ENCODE data around the gene MYLIP.

The MYLIP gene

DNA sequence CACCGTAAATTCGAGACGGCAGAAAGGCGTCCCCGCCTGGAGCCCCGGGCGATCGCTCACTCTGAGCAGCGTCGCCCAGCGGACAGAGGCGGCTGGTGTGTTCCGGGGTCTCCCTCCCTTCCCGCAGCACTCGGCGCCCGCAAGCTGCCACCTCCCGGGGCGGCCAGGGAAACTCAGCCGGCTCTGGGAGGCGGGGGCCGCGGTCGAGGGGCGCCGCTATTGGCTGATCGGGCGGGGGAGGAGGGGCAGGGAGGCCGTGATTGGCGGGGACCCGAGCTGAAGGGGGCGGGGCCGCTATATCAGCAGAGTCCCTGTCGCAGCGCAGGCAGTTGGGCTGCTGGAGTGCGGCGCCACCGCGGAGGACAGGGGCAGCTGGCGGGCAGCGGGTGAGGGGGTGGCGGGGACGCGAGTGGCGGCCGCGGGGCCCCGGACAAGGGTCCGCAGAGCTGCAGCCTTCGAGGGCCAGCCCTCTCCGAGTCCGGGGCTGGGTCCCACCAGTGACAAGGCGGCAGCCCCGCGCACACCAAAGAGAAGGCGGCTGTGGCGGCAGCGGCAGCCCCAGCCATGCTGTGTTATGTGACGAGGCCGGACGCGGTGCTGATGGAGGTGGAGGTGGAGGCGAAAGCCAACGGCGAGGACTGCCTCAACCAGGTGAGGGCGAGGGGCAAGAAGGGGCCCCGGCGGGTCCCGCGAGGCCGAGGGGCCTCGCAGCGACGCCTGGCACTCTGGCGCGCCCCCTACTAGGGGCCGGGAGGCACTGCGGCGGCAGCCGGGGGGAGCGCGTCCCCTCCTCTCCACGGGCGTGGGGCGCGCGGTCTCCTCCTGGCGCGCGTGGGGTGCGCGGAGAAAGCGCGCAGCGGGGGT lies at the start of gene MYLIP:
Gene MYLIP (plus strand): TSS at position 328 of the 864 bp plus-strand sequence. CDS start 237 bp downstream, at position 565.
- DNase-seq, result peak; percentile 94

DNA sequence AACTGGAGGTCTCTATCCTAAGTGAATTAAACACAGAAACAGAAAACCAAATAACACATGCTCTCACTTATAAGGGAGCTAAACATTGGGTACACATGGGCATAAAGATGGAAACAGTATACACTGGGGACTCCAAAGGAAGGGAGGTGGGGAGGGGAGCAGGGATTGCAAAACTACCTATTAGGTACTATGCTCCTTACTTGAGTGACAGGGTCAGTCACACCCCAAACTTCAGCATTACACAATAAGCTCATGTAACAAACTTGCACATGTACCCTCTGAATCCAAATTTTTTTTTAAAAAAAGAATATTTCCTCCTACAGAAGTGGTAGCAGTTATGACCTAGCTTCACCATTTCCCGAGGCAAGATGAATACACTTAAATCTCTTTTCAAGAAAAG lies 49.5 kb upstream of the MYLIP start:
- no peak for DNase-seq

DNA sequence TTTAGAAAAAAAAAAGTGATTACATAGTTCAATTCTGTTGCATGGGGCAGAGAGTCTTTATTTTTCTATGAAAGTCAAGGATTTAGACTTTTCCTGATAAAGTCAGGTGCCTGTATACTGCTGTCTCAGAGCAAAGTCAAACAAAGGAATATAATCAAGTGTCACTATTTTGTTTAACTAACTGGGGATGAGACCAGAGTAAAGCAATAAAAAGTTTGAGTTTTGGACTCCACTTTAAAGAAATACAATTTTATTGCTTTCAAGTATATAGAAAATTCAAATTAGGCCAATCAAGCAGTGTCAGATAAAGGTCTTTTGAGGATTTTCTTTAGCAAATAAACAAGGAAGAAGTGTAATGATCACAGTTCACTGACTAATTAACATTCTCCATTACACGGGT lies 48.7 kb upstream of the MYLIP start:
- DNase-seq, result no peak

DNA sequence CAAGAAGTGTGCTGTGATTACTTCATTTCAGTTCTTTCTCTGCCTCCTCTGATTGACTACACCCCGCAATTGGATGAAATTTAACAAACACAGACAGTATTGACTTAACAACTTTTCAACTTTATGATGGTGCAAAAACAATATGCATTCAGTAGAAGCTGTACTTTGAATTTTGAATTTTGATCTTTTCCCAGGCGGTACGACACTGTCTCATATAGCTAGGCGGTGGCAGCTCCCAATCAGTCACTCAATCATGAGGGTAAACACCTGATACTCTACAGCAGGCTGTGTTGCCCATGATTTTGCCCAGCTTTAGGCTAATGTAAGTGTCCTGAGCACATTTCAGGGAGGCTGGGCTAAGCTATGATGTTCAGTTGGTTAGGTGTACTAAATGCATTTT lies 47.6 kb upstream of the MYLIP start:
- DNase-seq, result no peak

DNA sequence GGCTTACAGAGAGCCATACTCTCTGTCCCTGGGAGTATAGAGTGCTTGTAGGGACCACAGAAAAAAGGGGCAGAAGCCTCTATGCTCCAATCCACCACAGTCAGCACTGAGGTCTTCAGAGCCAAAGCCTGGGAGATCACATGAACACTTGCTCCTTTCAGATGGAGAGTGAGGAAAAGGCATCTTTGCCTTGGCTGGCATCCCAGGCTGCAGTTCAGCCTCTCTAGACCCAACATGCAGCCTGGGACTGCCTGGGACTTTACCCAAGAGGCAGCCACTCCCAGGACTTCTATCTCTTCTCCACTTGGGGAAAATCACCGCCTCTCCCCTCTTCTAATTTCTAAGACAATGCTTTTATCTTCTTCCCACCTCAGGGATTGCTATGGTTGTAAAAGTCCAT lies 46.5 kb upstream of the MYLIP start:
- no peak for DNase-seq

DNA sequence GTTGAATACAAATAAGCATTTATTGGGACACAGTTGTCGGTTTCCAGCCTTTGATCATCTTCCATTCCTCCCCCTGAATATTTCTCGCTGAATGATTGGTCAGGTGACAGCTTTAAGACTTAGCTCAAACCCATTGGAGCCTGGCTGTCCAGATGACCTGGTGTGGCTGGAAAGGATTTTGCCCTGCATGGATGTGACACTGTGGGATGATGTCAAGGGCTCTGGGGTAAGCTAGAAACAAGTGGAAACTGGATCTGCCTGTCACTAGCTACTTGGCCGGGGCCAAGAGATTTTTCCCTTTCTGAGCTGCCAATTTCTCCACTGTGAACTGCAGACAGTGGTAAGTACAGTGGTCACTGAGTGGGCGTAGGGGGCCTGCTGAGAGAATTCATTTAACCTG lies 41.9 kb upstream of the MYLIP start:
- DNase-seq, result no peak

DNA sequence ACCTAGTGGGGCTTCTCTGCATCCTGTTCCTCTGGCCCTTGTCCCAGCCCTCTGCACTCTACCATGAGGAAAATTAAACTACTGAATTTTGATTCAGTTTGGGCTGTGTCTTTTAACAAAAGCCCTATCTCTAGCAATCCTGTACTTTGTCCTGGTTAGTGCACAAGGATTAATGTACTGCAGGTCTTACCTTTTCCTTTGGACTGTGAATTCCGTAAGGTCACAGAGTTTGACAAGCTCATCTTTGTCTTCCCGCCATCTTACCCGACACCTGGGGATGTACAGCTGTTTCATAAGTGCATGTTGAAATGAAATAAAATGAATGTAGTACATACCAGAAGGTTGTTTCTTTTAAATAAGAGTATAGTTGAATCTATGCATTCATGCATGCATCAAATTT lies 41.5 kb upstream of the MYLIP start:
- DNase-seq, result no peak

DNA sequence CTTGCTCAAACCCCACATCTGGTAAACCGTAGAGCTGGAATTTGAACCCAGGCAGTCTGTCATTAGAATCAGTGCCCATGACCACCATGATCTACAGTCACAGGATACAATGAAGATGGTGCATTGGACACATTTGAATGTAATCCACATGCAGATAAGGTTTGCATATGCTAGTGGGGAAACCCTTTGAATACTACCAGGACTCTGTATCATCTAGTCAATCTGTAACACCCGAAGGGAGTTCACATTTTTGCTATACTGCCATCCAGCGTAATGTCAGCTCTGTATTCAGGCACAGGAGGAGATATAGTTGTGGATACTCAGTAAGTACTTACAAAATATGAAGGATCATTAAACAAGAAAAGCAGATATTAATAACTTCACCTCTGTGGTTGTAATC lies 40.5 kb upstream of the MYLIP start:
- no peak for DNase-seq

DNA sequence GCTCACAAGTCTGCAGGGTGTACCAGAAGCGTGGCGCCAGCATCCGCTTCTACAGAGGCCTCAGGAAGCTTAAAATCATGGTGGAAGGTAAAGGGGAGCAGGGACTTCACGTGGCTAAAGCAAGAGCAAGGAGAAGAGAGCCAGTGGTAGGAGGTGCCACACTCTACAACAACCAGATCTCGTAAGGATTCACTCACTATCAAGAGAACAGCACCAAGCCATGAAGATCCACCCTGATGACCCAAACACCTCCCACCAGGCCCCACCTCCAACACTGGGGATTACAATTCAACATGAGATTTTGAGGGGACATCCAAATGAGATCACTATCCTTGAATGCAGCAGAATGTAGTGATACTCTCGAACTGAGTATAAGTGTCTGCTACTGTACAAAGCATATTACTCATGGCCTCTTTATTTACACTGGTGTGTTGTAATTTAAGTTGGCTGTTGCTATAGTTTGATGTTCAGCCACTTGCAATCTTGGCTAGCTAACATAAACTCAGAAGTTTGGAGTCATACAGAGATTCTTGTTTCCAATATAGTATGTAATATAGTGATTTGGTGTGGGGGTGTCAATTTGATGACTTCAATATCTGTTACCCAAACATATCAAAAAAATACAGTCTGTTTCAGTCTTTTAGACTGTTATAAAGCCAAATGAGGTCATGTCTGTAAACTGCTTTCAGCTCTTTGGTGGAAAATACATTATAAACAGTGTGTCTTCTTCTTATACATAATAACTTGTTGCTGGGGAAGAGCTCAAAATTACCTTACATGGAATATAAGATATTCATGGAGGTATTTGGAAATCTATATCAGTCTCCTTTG lies 39.4 kb upstream of the MYLIP start:
- DNase-seq, result peak; percentile 17

DNA sequence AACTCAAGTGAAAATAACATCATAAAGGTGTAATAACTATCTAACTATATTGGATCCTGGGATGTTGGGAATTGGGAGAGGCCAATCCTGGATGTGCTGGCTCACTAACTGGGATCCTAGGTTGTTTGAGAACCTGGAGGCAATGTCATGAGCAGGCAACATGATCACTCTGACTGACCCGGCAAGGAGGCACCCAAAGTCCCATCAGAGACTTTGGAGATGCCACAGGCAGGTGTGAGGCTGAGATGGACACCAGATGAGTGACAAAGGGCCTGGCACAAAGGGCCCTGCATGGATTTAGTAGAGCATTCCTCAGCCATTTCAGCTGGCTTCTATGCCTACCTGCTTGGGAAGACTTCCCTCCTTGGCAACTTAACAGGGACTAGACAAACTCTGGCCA lies 38.4 kb upstream of the MYLIP start:
- no peak for DNase-seq

DNA sequence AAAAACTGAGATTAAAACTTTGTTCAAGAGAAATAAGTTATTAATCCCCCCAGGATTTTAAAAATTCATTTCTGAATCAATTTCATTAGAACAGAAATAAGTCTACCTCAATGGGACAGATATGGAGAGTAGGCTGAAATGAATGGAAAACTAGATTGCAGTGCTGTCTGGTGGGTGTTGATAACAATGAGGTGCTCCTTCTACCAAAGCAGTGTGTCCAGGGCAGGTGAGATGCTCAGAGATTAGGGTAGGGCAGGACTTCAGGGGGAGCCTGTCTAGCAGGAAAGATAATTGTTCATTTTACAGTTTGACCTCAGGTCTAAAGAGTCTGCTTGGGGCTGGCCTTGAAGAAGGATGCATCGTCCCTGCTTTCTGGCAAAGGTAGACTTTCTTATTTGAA lies 38.0 kb upstream of the MYLIP start:
- no peak for DNase-seq

DNA sequence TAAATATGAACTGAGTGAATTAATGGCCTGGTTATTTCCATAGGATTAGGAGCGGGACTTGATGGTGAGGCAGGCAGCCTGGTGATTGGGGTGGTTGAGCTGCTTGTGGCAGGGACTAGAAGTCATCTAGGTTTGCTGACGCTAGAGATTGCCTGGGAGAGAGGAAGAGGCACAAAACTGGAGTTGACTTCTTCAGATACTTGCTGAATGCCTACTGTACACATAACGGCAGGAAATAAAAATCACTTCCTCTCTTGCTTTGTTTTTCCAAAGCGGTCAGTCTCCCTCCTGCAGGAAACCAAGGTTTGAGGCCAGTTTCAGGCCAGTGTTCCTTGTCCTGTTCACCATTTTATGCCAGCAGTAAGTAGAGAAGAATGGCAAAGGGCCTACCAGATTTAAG lies 36.7 kb upstream of the MYLIP start:
- DNase-seq, result no peak

DNA sequence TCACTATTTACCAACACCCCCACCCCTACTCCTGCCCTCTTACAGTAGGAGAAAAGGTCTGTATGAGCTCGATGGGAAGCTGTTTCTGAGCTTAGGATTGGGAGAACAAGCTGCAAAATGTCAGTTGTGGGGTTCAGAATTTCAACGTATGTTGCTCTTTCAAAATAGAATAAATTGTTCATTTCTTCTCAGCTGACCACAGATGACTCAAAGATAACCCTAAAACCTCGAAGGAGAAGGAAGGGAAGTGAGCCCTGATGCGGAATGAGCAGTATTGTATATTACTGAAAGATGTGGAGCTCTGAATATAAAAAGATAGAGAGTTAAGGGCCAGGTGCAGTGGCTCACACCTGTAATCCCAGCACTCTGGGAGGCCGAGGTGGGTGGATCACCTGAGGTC lies 35.9 kb upstream of the MYLIP start:
- no peak for DNase-seq

DNA sequence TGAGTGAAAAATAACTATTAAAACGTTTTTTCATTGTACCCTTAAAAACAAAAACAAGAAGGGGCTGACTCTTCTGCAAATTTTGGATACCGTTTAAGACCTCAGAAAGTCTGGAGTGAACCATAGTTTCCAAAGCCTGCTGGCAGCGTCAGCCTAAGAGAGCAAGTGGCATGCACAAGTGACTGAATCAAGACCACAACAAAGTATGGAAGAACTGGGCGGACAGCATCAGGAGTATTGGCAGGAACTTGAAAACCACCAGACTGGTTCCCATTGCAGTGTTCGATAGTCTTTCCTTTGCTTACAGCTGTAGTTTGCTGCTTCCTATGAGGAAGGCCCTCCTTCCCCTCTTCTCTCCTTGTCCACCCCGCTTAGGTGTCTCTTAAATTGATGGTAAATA lies 33.7 kb upstream of the MYLIP start:
- no peak for DNase-seq

DNA sequence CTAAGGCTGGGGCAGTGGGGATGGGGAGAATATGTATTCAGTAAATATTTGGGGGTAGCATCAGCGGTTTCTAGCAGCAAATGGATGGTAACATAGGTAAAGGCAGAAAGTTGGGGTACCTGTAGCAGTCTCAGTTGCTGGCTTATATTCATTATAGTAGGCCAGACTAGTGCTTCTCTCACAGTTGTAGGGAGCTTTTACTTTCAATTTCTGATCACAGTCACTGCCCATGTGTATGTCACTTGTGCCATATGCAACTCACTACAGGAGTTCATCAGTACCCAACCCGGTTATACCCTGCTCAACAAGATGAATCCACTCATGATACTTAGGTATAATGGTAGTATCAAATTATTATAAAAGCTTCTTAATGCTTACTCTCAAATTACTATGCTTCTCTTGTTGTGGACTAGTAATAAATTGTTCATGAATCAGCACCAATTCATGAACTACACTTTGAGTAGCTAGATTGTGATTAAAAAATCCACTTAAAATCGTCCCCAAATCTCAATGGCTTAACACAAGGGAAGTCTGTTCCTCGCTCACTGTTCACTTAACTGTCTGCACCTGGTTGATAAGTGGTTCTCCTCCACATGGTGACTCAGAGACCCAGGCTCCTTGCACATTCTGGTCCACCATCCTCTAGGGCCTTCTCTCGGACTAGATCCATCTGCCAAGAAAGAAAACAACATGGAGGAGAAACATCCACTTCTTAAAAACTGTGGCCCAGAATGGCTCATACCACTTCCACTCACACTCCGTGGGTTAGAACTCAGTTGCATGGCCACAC lies 31.3 kb upstream of the MYLIP start:
- no peak for DNase-seq

DNA sequence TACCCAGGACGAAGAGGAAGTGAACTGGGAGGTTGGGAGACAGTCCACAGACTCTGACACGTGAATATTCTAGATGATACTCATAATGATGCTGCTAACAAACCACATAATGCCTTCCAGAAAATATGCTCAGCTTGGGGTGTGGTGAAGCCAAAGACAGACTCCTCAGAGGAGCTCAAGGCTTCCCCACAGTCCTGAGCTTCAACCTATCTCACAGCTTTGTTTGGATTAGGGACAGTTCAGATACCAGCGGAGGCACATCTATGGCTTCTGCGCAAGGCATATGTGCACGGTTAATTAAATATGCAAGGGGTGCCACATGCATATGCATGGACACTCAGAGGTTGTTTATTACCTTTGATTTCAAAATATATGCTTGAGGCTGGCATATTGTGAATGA lies 30.7 kb upstream of the MYLIP start:
- DNase-seq, result peak; percentile 5

DNA sequence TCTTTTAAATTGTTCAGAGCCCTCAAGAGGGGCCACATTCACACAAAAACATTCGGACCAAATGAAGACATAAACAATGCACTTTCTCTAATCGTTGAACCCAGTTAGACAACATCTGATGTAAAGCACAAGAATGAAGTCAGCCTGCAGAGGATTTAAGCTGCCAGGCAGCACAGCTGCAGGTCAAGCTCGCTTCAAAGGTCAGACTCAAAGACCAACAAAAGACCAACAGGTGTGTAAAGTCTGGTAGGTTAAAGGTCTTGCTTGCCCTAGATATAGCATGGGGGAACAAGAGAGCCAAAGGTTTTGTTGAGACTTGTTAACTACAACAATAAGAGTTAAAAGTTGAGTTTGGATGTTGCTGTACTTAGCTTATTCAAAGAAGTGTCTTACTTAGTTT lies 26.7 kb upstream of the MYLIP start:
- DNase-seq, result no peak

DNA sequence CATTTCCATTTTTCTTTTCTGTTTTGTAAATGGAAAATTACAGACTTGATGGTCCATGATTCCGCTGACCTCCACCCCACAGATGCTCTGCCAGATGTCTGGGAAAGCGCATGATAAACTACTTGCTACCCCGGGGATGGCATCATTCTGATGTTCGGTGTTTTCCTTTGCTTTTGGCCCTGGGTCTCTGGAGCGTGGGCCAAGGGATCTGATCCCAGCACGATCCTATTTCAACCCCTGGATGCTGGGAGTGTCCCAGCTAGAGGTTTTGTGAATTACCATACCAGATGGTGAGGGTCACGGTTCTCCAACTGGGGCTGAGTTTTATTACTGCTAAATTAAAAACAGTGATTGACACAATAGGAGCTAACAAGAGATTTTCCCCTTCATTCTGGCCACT lies 25.2 kb upstream of the MYLIP start:
- no peak for DNase-seq

DNA sequence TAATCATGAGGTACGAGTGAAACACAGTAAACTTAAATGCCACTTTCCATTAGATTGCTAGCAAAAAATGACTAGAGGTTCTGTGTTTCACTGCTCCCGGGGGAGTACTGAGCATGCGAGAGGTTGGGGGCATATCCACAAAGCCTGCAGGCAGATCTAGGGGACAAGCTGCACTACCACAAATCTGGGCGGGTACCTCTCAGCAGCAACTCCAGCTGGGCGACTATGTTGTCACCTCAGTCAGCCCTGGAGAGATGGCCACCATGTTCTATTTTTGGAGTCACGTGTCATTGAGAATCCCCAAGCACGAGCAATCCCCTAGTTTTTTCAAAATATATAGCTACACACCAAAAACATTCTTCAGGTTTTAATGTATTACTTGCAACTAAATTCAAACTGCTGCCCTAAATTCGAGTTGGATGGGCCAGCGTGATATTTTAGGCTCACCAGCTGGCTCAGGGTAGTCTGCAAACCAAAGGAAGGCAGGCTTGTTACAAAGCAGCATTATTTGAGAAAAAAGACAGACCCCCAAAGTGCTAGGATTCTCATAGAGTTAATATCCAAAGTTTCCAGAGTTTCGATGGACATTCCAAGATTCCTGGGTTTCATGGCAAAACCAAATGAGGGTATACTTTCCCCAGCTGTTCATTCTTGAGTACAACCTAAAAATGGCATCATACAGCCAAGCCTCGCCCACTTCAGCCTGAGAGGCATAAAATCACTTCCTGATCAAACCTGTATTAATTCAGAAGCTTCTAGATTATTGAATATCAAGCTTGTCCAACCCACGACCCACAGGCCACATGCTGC lies 24.1 kb upstream of the MYLIP start:
- DNase-seq, result no peak

DNA sequence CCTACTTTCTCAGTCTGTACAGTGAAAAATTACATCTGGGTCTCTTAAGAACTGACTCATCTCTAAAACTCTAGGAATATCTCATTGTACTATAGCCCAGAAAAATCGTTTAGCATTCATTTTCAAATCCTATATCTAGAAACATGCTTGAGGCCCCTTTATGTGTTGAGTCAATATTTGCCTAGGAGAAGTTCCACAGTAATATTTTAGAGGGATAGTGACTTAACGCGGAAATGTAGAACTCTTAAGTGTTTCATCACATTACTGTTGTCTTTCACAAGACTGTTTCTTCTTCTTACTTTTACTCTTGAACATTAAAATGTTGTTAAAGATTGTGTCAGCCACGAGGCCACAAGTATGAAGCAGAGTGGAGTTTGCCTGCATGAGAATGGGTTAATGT lies 23.0 kb upstream of the MYLIP start:
- DNase-seq, result peak; percentile 80

DNA sequence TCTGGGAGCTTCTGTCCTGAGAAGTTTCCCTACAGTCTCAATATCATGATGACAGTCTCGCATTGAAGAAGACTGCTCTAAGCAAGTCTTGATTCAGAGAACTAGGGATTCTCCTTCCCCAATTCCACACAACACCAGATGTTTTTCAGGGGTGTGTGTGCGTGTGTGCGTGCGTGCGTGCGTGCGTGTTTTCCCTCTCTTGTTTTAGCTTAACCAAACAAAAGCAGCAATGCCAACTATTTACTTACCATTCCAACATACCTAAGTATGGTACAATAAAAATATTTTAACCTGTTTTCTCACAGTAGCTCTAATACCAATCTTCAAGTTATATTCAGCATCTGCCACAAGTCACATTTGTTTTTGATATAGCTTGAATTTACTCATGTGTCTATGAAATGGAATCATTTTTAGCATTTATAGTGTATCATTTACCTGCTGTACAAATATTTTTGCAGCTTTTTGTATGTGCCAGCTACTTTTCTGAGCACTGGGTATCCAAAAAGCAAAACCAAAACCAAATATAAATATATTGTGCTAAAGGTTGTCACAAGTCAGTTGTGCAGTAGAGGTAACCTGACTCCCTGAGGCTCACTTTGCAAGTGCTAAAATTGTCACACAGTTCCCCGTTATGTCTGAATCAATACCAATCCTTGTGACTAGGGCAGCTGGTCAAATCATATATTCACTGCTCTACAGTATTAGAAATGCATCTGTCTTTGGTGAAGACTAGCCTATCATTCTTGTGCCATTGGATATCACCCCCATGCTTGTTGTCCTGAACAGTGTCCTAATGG lies 21.7 kb upstream of the MYLIP start:
- no peak for DNase-seq

DNA sequence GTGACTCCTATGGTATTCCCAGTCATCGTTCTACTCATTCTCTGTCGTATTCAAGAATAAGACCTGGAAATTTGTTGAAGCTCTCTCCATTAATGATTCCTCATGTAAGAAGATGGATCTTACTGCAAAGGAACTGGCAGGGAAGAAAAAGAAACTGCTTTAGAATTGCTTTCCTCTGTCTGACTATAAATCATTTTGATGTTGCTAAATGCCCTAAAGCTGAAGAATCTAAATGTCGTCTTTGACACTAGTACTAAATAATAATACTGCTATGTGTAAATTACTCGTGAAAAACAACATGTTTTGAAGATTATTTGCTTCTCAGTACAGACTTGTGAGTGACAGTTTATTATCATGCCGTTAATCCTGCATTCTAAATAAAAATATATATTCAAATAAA lies 20.5 kb upstream of the MYLIP start:
- DNase-seq, result no peak

Data from fibroblast of skin of right biceps (primary cell).